ENCODE data around the gene P2RY11. TPM values are rescaled to one million over a fixed set of nuclear protein-coding genes. Genes with fewer than 3 reads are reported as not detected.
A peak's percentile ranks its signal among the peaks of the same experiment; 100 is the strongest.

Gene P2RY11
- total RNA-seq, 2 experiments from 2014 or later: 11.9 to 43.3 TPM

DNA sequence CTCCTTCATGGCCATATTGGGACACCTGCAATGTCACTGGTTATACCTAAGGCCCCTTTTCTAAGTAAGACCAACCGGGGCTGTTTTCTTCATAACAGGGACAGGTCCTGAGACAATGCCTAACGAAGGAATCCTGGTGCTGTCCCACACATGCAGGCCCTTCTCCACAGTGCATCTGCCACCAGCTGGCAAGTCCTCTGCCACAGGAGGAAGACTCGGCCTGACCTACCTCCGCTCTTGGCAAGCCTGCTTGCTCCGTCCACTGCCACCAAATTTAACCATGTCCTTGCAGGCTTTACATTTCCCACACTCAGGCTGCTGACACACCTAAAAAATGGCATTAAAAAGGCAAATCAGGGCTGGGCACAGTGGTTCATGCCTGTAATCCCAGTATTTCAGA lies 40.0 kb downstream of the P2RY11 start:
- Histone ChIP-seq H3K4me3 (ENCODE audit: low read depth, low read length, poor library complexity, severe bottlenecking) (no peak overlapping the region), H2AFZ (ENCODE audit: low read length) (no peak overlapping the region), H4K20me1 (ENCODE audit: insufficient read depth, low read length) (no peaks in the 10 kb centered on the region; the same call in 1 of the 2 replicates), H3K4me2 (ENCODE audit: low read length) (no peak overlapping the region), H3K79me2 (ENCODE audit: insufficient read depth, low read depth, low read length) (no peaks in the 10 kb centered on the region; the same call in 1 of the 2 replicates), H3K9me2 (ENCODE audit: insufficient read depth, low read length) (no peaks in the 10 kb centered on the region), H3K36me3 (ENCODE audit: insufficient read depth, low read length) (peaks cover 99% of the 10 kb centered on the region), H3K9me3 (ENCODE audit: low read length) (no peaks in the 10 kb centered on the region), H3K4me1 (ENCODE audit: insufficient read depth, low read length, poor library complexity, severe bottlenecking) (no peaks in the 10 kb centered on the region), H3K27ac (ENCODE audit: low read depth, low read length, poor library complexity, severe bottlenecking) (no peak overlapping the region)
- no TSS peak for BruUV-seq (replicated peaks)
- CTCF ChIA-PET (ENCODE audit: unreplicated experiment): no interaction called here
- TF ChIP-seq EZH2phosphoT487 (IDR thresholded peaks at IDR 0.05; ENCODE audit: borderline replicate concordance, low read depth, low read length): no peak
- TF ChIP-seq, protein P1, sequence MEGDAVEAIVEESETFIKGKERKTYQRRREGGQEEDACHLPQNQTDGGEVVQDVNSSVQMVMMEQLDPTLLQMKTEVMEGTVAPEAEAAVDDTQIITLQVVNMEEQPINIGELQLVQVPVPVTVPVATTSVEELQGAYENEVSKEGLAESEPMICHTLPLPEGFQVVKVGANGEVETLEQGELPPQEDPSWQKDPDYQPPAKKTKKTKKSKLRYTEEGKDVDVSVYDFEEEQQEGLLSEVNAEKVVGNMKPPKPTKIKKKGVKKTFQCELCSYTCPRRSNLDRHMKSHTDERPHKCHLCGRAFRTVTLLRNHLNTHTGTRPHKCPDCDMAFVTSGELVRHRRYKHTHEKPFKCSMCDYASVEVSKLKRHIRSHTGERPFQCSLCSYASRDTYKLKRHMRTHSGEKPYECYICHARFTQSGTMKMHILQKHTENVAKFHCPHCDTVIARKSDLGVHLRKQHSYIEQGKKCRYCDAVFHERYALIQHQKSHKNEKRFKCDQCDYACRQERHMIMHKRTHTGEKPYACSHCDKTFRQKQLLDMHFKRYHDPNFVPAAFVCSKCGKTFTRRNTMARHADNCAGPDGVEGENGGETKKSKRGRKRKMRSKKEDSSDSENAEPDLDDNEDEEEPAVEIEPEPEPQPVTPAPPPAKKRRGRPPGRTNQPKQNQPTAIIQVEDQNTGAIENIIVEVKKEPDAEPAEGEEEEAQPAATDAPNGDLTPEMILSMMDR (conservative IDR thresholded peaks at IDR 0.05; ENCODE audit: low read length): no peak
- intact Hi-C loops (cut with micrococcal nuclease; ENCODE audit: unreplicated experiment): no loop called here
- POLR2A ChIA-PET: no interaction called here
- DNase-seq (ENCODE audit: low spot score): no peak

DNA sequence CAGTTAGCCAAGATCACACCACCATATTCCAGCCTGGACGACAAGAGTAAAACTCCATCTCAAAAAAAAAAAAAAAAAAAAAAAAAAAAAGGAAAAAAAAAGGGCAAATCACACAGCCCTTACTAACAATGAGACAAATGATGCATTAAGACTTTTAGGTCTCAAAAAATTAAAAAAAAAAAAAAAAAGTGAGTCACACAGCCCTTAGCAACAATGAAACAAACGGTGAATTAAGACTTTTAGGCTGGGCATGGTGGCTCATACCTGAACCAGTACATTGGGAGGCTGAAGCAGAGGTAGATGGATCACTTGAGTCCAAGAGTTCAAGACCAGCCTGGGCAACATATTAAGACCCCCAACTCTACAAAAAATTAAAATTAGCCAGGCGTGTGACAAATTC lies 40.6 kb downstream of the P2RY11 start:
- BruUV-seq (replicated peaks): no TSS peak
- Histone ChIP-seq H3K27ac (ENCODE audit: low read depth, low read length, poor library complexity, severe bottlenecking) (no peak overlapping the region), H3K79me2 (ENCODE audit: insufficient read depth, low read depth, low read length) (no peaks in the 10 kb centered on the region; the same call in 1 of the 2 replicates), H2AFZ (ENCODE audit: low read length) (no peak overlapping the region), H3K4me1 (ENCODE audit: insufficient read depth, low read length, poor library complexity, severe bottlenecking) (no peaks in the 10 kb centered on the region), H3K9me2 (ENCODE audit: insufficient read depth, low read length) (no peaks in the 10 kb centered on the region), H3K4me3 (ENCODE audit: low read depth, low read length, poor library complexity, severe bottlenecking) (no peak overlapping the region), H3K36me3 (ENCODE audit: insufficient read depth, low read length) (peaks cover 99% of the 10 kb centered on the region), H4K20me1 (ENCODE audit: insufficient read depth, low read length) (no peaks in the 10 kb centered on the region; the same call in 1 of the 2 replicates), H3K4me2 (ENCODE audit: low read length) (no peak overlapping the region), H3K9me3 (ENCODE audit: low read length) (no peaks in the 10 kb centered on the region)
- ChIA-PET CTCF (ENCODE audit: unreplicated experiment) (no interaction called here), POLR2A (no interaction called here)
- TF ChIP-seq, protein P1 (conservative IDR thresholded peaks at IDR 0.05; ENCODE audit: low read length): no peak
- no peak for TF ChIP-seq EZH2phosphoT487 (IDR thresholded peaks at IDR 0.05; ENCODE audit: borderline replicate concordance, low read depth, low read length)
- intact Hi-C loops (cut with micrococcal nuclease; ENCODE audit: unreplicated experiment): no loop called here
- DNase-seq (ENCODE audit: low spot score): no peak

DNA sequence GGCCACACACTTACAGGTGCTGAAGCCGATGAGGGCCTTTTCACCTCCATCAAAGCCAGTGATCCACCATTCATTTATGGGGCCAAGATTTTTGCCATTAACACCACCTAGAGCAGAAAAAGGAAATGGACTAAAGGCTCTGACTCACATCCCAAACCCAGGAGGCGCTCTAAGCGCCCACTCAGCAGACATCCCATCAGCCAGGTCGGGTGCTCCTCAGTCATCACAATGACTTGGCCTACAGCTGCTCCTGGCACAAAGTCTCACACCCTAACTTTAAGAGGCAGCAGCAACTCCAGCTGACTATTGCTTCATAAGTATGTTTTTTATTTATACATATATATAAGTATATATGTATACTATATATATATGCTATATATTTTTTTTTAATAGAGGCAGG lies 44.3 kb downstream of the P2RY11 start:
- no peak for DNase-seq (ENCODE audit: low spot score)
- no peaks in the 10 kb centered on the region for H3K79me2 ChIP-seq (ENCODE audit: insufficient read depth, low read depth, low read length)
- H3K4me3 ChIP-seq (ENCODE audit: low read depth, low read length, poor library complexity, severe bottlenecking): no peak overlapping the region
- TF ChIP-seq EZH2phosphoT487 (IDR thresholded peaks at IDR 0.05; ENCODE audit: borderline replicate concordance, low read depth, low read length): no peak
- TF ChIP-seq, protein P1 (conservative IDR thresholded peaks at IDR 0.05; ENCODE audit: low read length): 0 out of 2 replicates have a peak, but pooled peaks have one; percentile 19
- no peaks in the 10 kb centered on the region for H3K9me3 ChIP-seq (ENCODE audit: low read length)
- CTCF ChIA-PET (ENCODE audit: unreplicated experiment): no interaction called here
- no peaks in the 10 kb centered on the region for H3K9me2 ChIP-seq (ENCODE audit: insufficient read depth, low read length)
- H3K4me1 ChIP-seq (ENCODE audit: insufficient read depth, low read length, poor library complexity, severe bottlenecking): no peaks in the 10 kb centered on the region
- POLR2A ChIA-PET: no interaction called here
- no peak overlapping the region for H3K4me2 ChIP-seq (ENCODE audit: low read length)
- no TSS peak for BruUV-seq (replicated peaks)
- H3K27ac ChIP-seq (ENCODE audit: low read depth, low read length, poor library complexity, severe bottlenecking): no peak overlapping the region
- intact Hi-C loops (cut with micrococcal nuclease; ENCODE audit: unreplicated experiment): no loop called here
- H4K20me1 ChIP-seq (ENCODE audit: insufficient read depth, low read length): no peaks in the 10 kb centered on the region; the same call in 1 of the 2 replicates
- peaks cover 100% of the 10 kb centered on the region for H3K36me3 ChIP-seq (ENCODE audit: insufficient read depth, low read length)
- H2AFZ ChIP-seq (ENCODE audit: low read length): no peak overlapping the region

Data from OCI-LY7 (cell line).